Left ventricle myocardium inferior (tissue), 1 donor: ENCODE results near the gene TPX2. TPM values are rescaled to one million over a fixed set of nuclear protein-coding genes. Genes with fewer than 3 reads are reported as not detected.

ENCODE experiments used
- DNase-seq: peaks from one replicate; pipeline ENCODE4 v3.0.0-alpha.2; 2020
- H3K27ac ChIP-seq: fragments of 200-600 bp; replicated peaks from 2 replicates; pipeline ENCODE4 v1.8.0; 2021
- H3K27me3 ChIP-seq: fragments of 200-600 bp; 2 replicates; pipeline ENCODE4 v1.8.0; 2021; ENCODE audit warnings: low read depth
- H3K36me3 ChIP-seq: fragments of 200-600 bp; 2 replicates; pipeline ENCODE4 v1.8.0; 2021
- H3K4me1 ChIP-seq: fragments of 200-600 bp; 2 replicates; pipeline ENCODE4 v1.8.0; 2021
- H3K4me3 ChIP-seq: fragments of 200-600 bp; 2 replicates; pipeline ENCODE4 v1.8.0; 2021; ENCODE audit warnings: mild to moderate bottlenecking, moderate library complexity
- H3K9me3 ChIP-seq: fragments of 200-600 bp; replicated peaks from 2 replicates; pipeline ENCODE4 v1.8.0; 2021
- intact Hi-C: fragments of 100-400 bp; cut with micrococcal nuclease; formaldehyde crosslinking; loops from one replicate; pipeline ENCODE4 v1.11.0; 2022
- total RNA-seq: library from RNA; stranded (reverse); fragmentation: NEBNext Ultra II Directional; extraction: Animal tissue kit (Norgen Biotek cat#: 25700); gene quantifications from one replicate; pipeline ENCODE4 v1.2.1, GENCODE V29; 2021
- TF ChIP-seq, protein P1 (sequence below): fragments of 200-600 bp; IDR thresholded peaks from 2 replicates; pipeline ENCODE4 v1.8.0; 2021; ENCODE audit warnings: antibody characterized with exemption, mild to moderate bottlenecking, borderline replicate concordance
- donor health status: DM: no; HTN: yes; CAD: no; lungs with severe emphysema.

TPX2 gene
- total RNA-seq, 1 donor from 2014 or later, result 0.71 TPM

DNA sequence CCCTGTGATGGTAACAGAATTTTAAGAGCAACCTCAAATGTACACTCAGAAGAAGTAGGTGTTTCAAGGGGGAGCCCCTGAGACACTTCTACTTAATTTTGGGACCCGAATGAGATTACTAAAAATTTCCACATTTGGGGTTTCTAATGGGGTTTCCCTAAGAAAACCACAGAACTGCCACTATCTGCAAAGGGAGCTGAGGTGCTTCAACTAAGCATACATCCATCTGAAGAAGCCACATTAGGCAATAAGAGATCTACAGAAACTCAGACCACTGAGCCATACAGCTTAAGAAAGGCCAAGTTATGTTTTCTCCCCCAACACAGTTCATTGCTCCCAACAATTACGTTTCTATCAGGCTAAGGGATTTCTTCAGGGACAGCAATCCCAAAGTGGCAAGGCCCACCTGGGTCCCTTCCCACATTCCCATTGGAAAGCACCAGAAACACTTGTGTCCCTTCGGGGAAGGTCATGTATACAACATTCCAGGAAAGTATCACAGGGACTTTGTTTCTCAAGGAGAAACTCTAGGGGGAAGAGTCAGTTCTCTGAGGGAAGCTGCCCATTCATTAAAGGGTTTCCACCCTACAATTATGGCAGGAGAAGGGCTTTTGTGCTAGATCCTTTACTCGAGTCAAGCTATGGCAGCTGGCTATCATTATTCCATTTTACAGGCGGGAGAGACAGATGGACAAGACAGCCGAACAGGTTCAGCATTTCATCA lies 21.4 kb upstream of the TPX2 start:
- intact Hi-C loops, result no loop called here
- no peaks in the 10 kb centered on the region for H3K9me3 ChIP-seq
- no peaks in the 10 kb centered on the region for H3K27me3 ChIP-seq
- peak overlapping the region; percentile 85 for H3K4me3 ChIP-seq
- DNase-seq, result no peak
- peaks cover 45% of the 10 kb centered on the region for H3K36me3 ChIP-seq
- peak overlapping the region; percentile 99 for H3K27ac ChIP-seq
- peaks cover 99% of the 10 kb centered on the region for H3K4me1 ChIP-seq
- TF ChIP-seq, protein P1, sequence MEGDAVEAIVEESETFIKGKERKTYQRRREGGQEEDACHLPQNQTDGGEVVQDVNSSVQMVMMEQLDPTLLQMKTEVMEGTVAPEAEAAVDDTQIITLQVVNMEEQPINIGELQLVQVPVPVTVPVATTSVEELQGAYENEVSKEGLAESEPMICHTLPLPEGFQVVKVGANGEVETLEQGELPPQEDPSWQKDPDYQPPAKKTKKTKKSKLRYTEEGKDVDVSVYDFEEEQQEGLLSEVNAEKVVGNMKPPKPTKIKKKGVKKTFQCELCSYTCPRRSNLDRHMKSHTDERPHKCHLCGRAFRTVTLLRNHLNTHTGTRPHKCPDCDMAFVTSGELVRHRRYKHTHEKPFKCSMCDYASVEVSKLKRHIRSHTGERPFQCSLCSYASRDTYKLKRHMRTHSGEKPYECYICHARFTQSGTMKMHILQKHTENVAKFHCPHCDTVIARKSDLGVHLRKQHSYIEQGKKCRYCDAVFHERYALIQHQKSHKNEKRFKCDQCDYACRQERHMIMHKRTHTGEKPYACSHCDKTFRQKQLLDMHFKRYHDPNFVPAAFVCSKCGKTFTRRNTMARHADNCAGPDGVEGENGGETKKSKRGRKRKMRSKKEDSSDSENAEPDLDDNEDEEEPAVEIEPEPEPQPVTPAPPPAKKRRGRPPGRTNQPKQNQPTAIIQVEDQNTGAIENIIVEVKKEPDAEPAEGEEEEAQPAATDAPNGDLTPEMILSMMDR, result no peak

DNA sequence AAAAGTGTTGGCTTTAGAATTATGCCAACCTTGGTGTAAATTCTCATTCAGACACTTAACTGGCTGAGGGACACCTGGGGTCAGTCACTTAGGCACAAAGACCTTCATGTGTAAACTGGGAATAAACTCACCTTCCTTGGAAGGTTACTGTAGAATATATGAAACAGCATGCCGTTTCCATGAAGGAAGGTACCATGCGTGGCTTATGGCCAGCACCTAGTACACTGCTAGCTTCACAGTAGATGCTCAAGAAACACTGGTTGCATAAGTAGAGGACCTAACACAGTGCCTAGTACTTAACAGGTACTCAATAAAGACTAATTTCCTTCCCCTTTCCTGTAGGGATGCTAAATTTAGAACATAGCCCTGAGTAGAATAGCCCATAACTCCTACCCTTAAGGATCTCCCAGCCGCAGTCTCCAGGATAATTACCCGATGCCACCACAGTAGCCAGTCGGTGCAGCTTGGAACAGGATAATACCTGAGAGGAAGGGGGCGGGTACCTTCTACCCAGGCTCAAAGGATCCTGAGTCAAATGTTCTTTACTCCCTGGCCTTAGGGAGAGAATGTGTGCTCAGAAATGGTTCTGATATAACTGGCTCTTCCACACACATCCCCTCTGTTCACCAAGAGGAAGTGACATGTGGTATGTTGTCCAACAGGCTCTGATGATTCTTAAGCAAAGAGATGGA lies 20.0 kb upstream of the TPX2 start:
- Histone ChIP-seq H3K4me3 (peak overlapping the region; percentile 85), H3K27me3 (no peaks in the 10 kb centered on the region), H3K4me1 (peaks cover 92% of the 10 kb centered on the region), H3K27ac (peak overlapping the region; percentile 99), H3K9me3 (no peaks in the 10 kb centered on the region), H3K36me3 (peaks cover 40% of the 10 kb centered on the region)
- intact Hi-C loops, result no loop called here
- DNase-seq, result no peak
- TF ChIP-seq, protein P1, result no peak

DNA sequence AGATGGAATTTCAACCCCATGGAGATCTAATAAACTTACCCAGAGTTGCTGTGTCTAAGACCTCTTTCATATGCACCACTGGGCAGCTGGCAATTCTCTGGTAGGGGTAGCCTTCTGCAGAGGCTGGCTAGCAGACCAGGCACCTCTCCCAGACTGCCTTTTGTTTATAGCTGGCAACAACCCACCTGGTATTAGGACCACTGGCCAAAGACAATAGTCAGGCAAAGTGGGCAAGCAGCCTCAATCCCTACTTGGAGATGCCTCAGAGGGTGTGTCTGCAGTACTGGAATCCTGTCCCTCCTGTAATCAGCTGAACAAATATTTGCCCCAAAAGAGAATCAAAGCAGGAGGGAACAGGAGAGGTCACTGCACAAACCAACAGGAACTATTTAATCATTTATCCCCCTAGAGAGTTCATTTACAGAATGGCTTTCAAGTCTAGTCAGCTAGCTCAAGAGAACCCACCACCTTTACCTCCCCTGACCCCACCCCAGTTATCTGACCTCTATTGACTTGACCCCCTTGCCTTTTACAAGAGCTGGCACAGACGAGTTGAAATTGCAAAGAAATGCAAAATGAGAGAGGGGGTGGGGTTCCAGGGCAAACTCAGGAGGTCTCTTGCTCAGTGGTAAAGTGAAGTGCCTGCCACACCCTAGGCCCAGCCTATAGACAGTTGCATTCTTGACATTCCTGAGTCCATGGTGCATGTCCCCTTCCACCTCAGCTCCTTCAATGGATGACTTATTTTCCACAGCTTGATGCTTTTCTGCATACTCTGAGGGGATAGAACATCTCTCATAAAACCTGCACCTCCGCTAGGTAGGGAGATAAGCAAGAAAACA lies 19.2 kb upstream of the TPX2 start:
- no peak for DNase-seq
- TF ChIP-seq, protein P1, result no peak
- intact Hi-C loops, result loop anchor here (5.0 kb wide), 1 partner anchor 48 kb away; no protein-coding TSS in a partner anchor

DNA sequence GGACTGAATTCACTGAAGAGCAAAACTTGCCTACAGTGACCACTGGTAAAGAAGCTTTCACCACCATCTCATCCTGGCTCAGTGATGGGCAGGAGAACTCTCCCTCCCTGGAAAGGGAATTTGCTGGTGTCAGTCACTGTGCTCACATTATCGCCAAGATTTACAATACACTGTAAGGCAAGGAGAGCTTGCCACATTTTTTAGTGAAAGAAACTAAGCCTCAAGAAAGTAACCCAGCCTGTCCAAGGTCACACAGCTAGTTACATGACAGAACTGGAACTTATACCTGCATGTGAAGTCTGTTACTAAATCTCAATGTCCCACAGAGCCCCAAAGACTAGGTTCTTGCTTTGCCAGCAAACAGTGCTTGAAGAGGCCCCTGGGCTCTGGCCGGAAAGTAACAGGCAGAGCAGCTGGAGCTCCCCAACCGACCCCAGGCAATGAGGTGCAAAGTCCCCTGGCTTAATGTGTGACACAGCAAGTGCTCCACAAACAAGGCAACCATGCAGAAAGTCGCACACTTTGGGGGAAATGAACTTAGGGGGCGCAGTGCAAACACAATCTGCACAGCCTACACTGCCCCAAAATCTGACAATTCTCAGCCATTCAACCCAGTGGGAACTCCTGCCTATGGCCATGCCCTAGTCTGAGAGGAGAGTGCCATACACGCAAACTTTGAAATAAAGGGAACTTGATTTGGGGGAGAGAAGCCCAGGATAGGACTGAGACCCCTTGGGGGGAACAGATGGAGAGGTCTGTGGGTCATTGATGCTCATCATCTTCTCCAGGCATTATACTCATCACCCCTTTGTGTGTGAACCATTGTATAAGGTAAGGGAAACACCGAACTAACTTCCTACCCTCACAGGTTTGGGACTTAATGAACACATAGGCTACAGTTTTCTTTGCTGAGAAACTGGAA lies 18.3 kb upstream of the TPX2 start:
- peak overlapping the region; percentile 99 for H3K27ac ChIP-seq
- peaks cover 27% of the 10 kb centered on the region for H3K36me3 ChIP-seq
- no peaks in the 10 kb centered on the region for H3K9me3 ChIP-seq
- intact Hi-C loops, result loop anchor here (5.0 kb wide), 1 partner anchor 48 kb away; no protein-coding TSS in a partner anchor
- H3K4me3 ChIP-seq, result peak overlapping the region; percentile 85
- H3K4me1 ChIP-seq, result peaks cover 76% of the 10 kb centered on the region
- DNase-seq, result no peak
- TF ChIP-seq, protein P1, result no peak
- no peaks in the 10 kb centered on the region for H3K27me3 ChIP-seq

More for the DNA sequence above, 19.2 kb upstream of the TPX2 start:
- Histone ChIP-seq H3K9me3 (no peaks in the 10 kb centered on the region), H3K4me1 (peaks cover 85% of the 10 kb centered on the region), H3K36me3 (peaks cover 32% of the 10 kb centered on the region), H3K27me3 (no peaks in the 10 kb centered on the region), H3K4me3 (peak overlapping the region; percentile 85), H3K27ac (peak overlapping the region; percentile 99)
